ENCODE results near the gene SUPV3L1. TPM values are rescaled to one million over a fixed set of nuclear protein-coding genes. Genes with fewer than 3 reads are reported as not detected.

Gene SUPV3L1
- total RNA-seq, 4 donors from 2014 or later, result 23.4 to 53.7 (median 34.9) TPM

- no peak for DNase-seq (ENCODE audit: low spot score in 2 of 2)
- Histone ChIP-seq H3K36me3 (peaks cover 0 to 18% (median 0%) of the 10 kb centered on the region in 3 donors), H3K9me3 (peaks cover 0 to 4% (median 0%) of the 10 kb centered on the region in 4 donors), H3K27me3 (no peaks in the 10 kb centered on the region), H3K4me3 (no peak overlapping the region), H3K27ac (no peak overlapping the region), H3K4me1 (no peaks in the 10 kb centered on the region)
- 47 to 79% methylated on average over 3 of the region's 3 CpGs for WGBS, 2 donors
- TF ChIP-seq CTCF (IDR thresholded peaks at IDR 0.05), result no peak
- TF ChIP-seq EP300 (IDR thresholded peaks at IDR 0.05), result no peak
- TF ChIP-seq POLR2A (IDR thresholded peaks at IDR 0.05), result no peak
Measured at GRCh38 chr10:69253171-69253570, 73.1 kb downstream of the SUPV3L1 start.

GRCh38 chr10:69254877-69255276, 74.8 kb downstream of the SUPV3L1 start:
- peaks cover 0 to 4% (median 0%) of the 10 kb centered on the region in 4 donors for H3K9me3 ChIP-seq
- 73% methylated on average over 7 of the region's 7 CpGs for WGBS, 2 donors

More at GRCh38 chr10:69254877-69255276, 74.8 kb downstream of the SUPV3L1 start:
- Histone ChIP-seq H3K36me3 (peaks cover 0 to 17% (median 0%) of the 10 kb centered on the region in 3 donors), H3K4me3 (no peak overlapping the region), H3K27me3 (no peaks in the 10 kb centered on the region), H3K27ac (no peak overlapping the region), H3K4me1 (no peaks in the 10 kb centered on the region)
- DNase-seq (ENCODE audit: low spot score in 2 of 2), result no peak
- TF ChIP-seq POLR2A (IDR thresholded peaks at IDR 0.05), result no peak
- no peak for TF ChIP-seq EP300 (IDR thresholded peaks at IDR 0.05)
- TF ChIP-seq CTCF (IDR thresholded peaks at IDR 0.05), result no peak

Other genes with a start within 250 kb of the SUPV3L1 start
- gene DDX21, start 224.1 kb upstream of the SUPV3L1 start, total RNA-seq, result 10 to 100 TPM; 39.3 to 49.5 (median 41.1) TPM
- gene KIFBP, start 191.4 kb upstream of the SUPV3L1 start, total RNA-seq, result 10 to 100 TPM; 28.0 to 51.3 (median 43.5) TPM
- 100 to 1,000 TPM in 3 of 4 donors, 10 to 100 TPM in 1; 90.0 to 313 (median 105) TPM for gene SRGN, start 92.1 kb upstream of the SUPV3L1 start, total RNA-seq
- gene VPS26A, start 56.1 kb upstream of the SUPV3L1 start, total RNA-seq, result 10 to 100 TPM; 36.8 to 51.1 (median 39.0) TPM
- 10 to 100 TPM in 1 of 4 donors, 1 to 10 TPM in 3; 4.8 to 11.1 (median 5.5) TPM for gene HKDC1, start 40.1 kb downstream of the SUPV3L1 start, total RNA-seq
- 10 to 100 TPM; 27.3 to 54.0 (median 30.1) TPM for gene HK1, start 98.3 kb downstream of the SUPV3L1 start, total RNA-seq
- gene TACR2, start 236.7 kb downstream of the SUPV3L1 start, total RNA-seq, result 1 to 10 TPM in 2 of 4 donors, under 1 TPM in 2; 0.59 to 4.6 (median 1.2) TPM

All from tibial nerve (tissue), 4 donors.